DND-41 (cell line): Measurements from ENCODE around the gene ERI2.

Source experiments
- ATAC-seq: fragments of 200-7000 bp; cut with Tn5 transposase; 3 replicates; pipeline ENCODE4 v1.9.1; 2021; ENCODE audit warnings: low read depth; ENCODE audit not compliant: insufficient read depth
- DNase-seq: peaks from one replicate; pipeline ENCODE4 v3.0.0-alpha.2; 2020
- H2AFZ ChIP-seq: 2 replicates; pipeline ENCODE4 v1.6.0; 2012; ENCODE audit warnings: low read depth, low read length
- H3K27ac ChIP-seq: 2 replicates; pipeline ENCODE4 v1.5.1; 2012; ENCODE audit warnings: low read length, inconsistent platforms
- H3K27me3 ChIP-seq: fragments of 200-600 bp; sonication (generic); 2 replicates; pipeline ENCODE4 v1.6.0; 2012; ENCODE audit warnings: low read length, mild to moderate bottlenecking, inconsistent platforms; ENCODE audit not compliant: insufficient read depth, poor library complexity
- H3K36me3 ChIP-seq: 2 replicates; pipeline ENCODE4 v1.5.1; 2012; ENCODE audit warnings: low read length, inconsistent platforms; ENCODE audit not compliant: insufficient read depth
- H3K4me1 ChIP-seq: 2 replicates; pipeline ENCODE4 v1.5.1; 2012; ENCODE audit warnings: mild to moderate bottlenecking, low read length; ENCODE audit not compliant: insufficient read depth
- H3K4me2 ChIP-seq: 2 replicates; pipeline ENCODE4 v1.6.0; 2012; ENCODE audit warnings: mild to moderate bottlenecking, moderate library complexity, low read length, inconsistent platforms; ENCODE audit not compliant: insufficient read depth
- H3K4me3 ChIP-seq, 2 experiments: fragments of 200-600 bp in 1 of 2; shearing (Covaris generic) in 1 of 2; 2 replicates each; pipeline ENCODE4 v1.5.1; 2012 to 2016; ENCODE audit warnings: inconsistent platforms in 2 of 2, low read length in 2 of 2, mild to moderate bottlenecking in 2 of 2, low read depth in 1 of 2, moderate library complexity in 1 of 2
- H3K79me2 ChIP-seq: 2 replicates; pipeline ENCODE4 v1.6.0; 2012; ENCODE audit warnings: low read length, inconsistent platforms; ENCODE audit not compliant: insufficient read depth
- H3K9ac ChIP-seq: 2 replicates; pipeline ENCODE4 v1.6.0; 2012; ENCODE audit warnings: low read depth, mild to moderate bottlenecking, inconsistent platforms, low read length, moderate library complexity
- H3K9me3 ChIP-seq: 2 replicates; pipeline ENCODE4 v1.5.1; 2012; ENCODE audit warnings: low read length, moderate library complexity, mild to moderate bottlenecking, inconsistent platforms; ENCODE audit not compliant: insufficient read depth, severe bottlenecking
- H4K20me1 ChIP-seq: 2 replicates; pipeline ENCODE4 v1.6.0; 2012; ENCODE audit warnings: low read length; ENCODE audit not compliant: insufficient read depth
- CTCF ChIP-seq: IDR thresholded peaks from 2 replicates; pipeline ENCODE4 v1.5.1; 2012; ENCODE audit warnings: borderline replicate concordance, low read length, moderate library complexity, mild to moderate bottlenecking; ENCODE audit not compliant: poor library complexity, severe bottlenecking; ENCODE audit errors: extremely low read depth
- EZH2 ChIP-seq: IDR thresholded peaks from 3 replicates; pipeline ENCODE4 v1.6.1; 2012; ENCODE audit warnings: borderline replicate concordance, low read depth, mild to moderate bottlenecking, moderate library complexity, low read length, inconsistent platforms; ENCODE audit not compliant: severe bottlenecking

The ERI2 gene

DNA sequence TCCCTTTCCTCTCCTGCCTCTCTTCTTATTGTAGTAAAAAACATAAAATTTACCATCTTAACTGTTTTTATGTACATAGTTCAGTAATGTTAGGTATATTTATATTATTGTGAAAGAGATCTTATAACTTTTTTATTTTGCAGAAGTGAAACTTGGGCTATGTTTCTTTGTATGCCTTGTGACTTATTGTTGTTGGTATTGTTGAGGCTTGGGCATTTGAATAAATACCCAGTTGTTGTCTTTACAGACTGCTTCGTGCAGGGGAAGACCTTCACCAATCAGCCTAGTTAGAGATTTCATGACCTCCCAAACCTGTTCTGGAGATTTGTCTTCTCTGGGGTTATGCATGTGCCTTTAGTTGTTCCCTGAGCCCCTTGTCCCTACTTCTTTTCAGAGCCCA, 32.0 kb upstream of the ERI2 start:
- H3K27ac ChIP-seq, result no peak overlapping the region
- H3K9me3 ChIP-seq, result no peaks in the 10 kb centered on the region
- H3K4me3 ChIP-seq, result no peak overlapping the region
- H3K79me2 ChIP-seq, result no peaks in the 10 kb centered on the region
- no peaks in the 10 kb centered on the region for H3K27me3 ChIP-seq
- no peak overlapping the region for H2AFZ ChIP-seq
- H4K20me1 ChIP-seq, result no peaks in the 10 kb centered on the region
- peaks cover 44% of the 10 kb centered on the region for H3K36me3 ChIP-seq
- DNase-seq (no peak), ATAC-seq (no peak)
- H3K4me2 ChIP-seq, result no peak overlapping the region
- H3K4me1 ChIP-seq, result no peaks in the 10 kb centered on the region
- H3K9ac ChIP-seq, result no peak overlapping the region
- no peak for TF ChIP-seq CTCF
- TF ChIP-seq EZH2, result no peak

DNA sequence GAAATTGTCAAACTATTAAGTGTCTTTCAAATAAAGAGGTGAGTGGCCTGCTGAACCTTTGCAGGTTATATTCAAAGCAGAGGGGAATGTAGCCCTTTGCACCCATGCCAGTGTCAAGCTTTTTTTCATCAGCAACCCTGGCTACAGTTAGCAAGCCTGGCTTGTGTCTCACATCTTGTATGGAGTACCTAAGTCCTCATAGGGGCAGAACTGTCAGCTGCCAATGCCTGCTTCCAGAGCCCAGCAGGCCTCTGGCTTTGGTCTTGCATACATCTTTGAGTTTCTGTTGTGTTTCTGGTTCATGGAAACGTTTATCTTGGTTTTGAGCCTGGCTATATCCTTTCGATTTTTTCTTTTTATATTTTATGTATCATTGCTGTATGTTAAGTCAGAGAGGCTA, 26.8 kb upstream of the ERI2 start:
- Histone ChIP-seq H3K4me2 (no peak overlapping the region), H3K9me3 (no peaks in the 10 kb centered on the region), H2AFZ (no peak overlapping the region), H3K4me1 (no peaks in the 10 kb centered on the region), H3K27ac (no peak overlapping the region), H3K36me3 (peaks cover 47% of the 10 kb centered on the region), H3K27me3 (no peaks in the 10 kb centered on the region), H3K9ac (no peak overlapping the region), H4K20me1 (no peaks in the 10 kb centered on the region), H3K4me3 (no peak overlapping the region), H3K79me2 (no peaks in the 10 kb centered on the region)
- DNase-seq (no peak), ATAC-seq (no peak)
- no peak for TF ChIP-seq EZH2
- TF ChIP-seq CTCF, result no peak

DNA sequence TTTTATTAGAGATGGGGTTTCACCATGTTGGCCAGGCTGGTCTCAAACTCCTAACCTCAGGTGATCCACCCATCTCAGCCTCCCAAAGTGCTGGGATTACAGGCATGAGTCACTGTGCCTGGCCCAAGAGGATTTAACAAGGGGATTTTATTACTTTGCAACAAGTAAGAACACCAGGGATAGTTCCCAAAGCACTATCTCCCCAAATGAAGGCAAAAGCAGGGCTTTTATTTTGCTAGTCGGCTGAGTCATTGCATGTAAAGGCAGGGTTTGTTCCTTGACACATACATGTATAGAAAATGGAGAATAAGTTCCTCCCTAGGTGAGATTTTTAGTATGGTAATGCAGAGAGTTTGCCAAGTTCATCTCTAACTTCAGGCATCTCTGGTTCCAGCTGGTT, 24.1 kb upstream of the ERI2 start:
- no peak overlapping the region for H3K9ac ChIP-seq
- no peak for DNase-seq
- H3K4me2 ChIP-seq, result no peak overlapping the region
- H2AFZ ChIP-seq, result no peak overlapping the region
- H4K20me1 ChIP-seq, result no peaks in the 10 kb centered on the region
- H3K36me3 ChIP-seq, result peaks cover 54% of the 10 kb centered on the region
- no peak overlapping the region for H3K27ac ChIP-seq
- no peaks in the 10 kb centered on the region for H3K9me3 ChIP-seq
- no peaks in the 10 kb centered on the region for H3K79me2 ChIP-seq
- H3K27me3 ChIP-seq, result no peaks in the 10 kb centered on the region
- no peak for ATAC-seq
- H3K4me3 ChIP-seq, result no peak overlapping the region
- no peaks in the 10 kb centered on the region for H3K4me1 ChIP-seq
- TF ChIP-seq CTCF, result no peak
- TF ChIP-seq EZH2, result no peak

GRCh38 chr16:20829536-20829935, 23.3 kb upstream of the ERI2 start:
- Histone ChIP-seq H3K4me1 (no peaks in the 10 kb centered on the region), H3K79me2 (no peaks in the 10 kb centered on the region), H3K27me3 (no peaks in the 10 kb centered on the region), H3K4me2 (no peak overlapping the region), H4K20me1 (no peaks in the 10 kb centered on the region), H3K9ac (no peak overlapping the region), H3K36me3 (peaks cover 52% of the 10 kb centered on the region), H3K4me3 (no peak overlapping the region), H2AFZ (no peak overlapping the region), H3K9me3 (no peaks in the 10 kb centered on the region), H3K27ac (no peak overlapping the region)
- DNase-seq (no peak), ATAC-seq (no peak)
- TF ChIP-seq EZH2 (no peak), CTCF (no peak)
